Measurements from ENCODE around the gene NAA38. TPM values are rescaled to one million over a fixed set of nuclear protein-coding genes. Genes with fewer than 3 reads are reported as not detected.
A peak's percentile ranks its signal among the peaks of the same experiment; 100 is the strongest.

NAA38 gene, protein sequence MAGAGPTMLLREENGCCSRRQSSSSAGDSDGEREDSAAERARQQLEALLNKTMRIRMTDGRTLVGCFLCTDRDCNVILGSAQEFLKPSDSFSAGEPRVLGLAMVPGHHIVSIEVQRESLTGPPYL
- 100 to 1,000 TPM in 2 of 4 donors, 10 to 100 TPM in 2; 61.4 to 110 (median 102) TPM for total RNA-seq

DNA sequence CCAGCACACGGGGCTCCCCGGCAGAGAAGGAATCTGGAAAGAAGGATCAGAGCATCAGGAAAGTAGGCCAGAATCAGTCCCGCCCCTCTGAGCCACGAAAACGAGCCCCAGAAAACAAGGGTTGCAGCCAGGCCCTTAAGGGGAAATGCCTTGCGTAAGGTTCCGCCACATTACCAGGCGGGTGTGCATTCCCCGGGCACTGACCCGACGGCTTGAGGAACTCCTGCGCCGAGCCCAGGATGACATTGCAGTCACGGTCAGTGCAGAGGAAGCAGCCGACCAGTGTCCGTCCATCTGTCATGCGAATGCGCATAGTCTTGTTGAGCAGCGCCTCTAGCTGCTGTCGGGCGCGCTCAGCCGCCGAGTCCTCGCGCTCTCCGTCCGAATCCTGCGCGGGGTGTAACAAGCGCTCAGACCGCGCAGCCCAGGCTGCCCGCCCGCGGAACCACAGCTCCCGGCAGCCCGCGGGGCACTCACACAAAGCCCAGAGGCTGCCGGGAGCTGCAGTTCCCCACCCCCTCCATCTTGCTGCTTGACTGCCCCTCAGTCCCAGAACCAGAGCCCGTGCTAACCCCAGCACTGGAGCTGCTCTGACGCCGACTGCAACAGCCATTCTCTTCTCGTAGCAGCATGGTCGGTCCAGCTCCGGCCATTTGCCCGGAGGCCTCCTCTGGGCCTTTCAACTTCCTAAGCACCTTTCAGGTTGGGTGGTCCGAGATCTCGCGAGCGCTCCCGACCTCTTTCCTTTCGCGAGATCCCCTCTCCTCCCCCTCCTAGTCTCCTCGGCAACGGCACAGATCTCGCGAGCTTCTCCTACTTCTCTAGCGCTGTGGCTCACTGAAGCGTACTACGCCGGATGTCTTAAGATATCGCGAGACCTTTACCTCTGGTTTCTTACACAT lies at the start of gene NAA38:
Gene NAA38 (minus strand): TSS at position 749 of the 902 bp plus-strand sequence. CDS start 96 bp downstream, at position 653.
- peak; percentile 99 for DNase-seq (ENCODE audit: extremely low spot score)
- Histone ChIP-seq H3K4me1 (peaks cover 38 to 53% (median 47%) of the 10 kb centered on the region in 4 donors), H3K36me3 (peaks cover 13 to 35% (median 29%) of the 10 kb centered on the region in 4 donors), H3K27me3 (no peaks in the 10 kb centered on the region), H3K9me3 (no peaks in the 10 kb centered on the region), H3K27ac (replicated peaks in 1 of 4) (peak within 1 kb of the TSS; percentile 91 to 95 (median 94)), H3K4me3 (peak within 1 kb of the TSS; percentile 69 to 76 (median 74))
- intact Hi-C loops (cut with DNase I) = no loop called here
- TF ChIP-seq POLR2A (IDR thresholded peaks at IDR 0.05; ENCODE audit: low read depth) = peak; percentile 39
- TF ChIP-seq EP300 (IDR thresholded peaks at IDR 0.05) = no peak
- TF ChIP-seq, protein P1, sequence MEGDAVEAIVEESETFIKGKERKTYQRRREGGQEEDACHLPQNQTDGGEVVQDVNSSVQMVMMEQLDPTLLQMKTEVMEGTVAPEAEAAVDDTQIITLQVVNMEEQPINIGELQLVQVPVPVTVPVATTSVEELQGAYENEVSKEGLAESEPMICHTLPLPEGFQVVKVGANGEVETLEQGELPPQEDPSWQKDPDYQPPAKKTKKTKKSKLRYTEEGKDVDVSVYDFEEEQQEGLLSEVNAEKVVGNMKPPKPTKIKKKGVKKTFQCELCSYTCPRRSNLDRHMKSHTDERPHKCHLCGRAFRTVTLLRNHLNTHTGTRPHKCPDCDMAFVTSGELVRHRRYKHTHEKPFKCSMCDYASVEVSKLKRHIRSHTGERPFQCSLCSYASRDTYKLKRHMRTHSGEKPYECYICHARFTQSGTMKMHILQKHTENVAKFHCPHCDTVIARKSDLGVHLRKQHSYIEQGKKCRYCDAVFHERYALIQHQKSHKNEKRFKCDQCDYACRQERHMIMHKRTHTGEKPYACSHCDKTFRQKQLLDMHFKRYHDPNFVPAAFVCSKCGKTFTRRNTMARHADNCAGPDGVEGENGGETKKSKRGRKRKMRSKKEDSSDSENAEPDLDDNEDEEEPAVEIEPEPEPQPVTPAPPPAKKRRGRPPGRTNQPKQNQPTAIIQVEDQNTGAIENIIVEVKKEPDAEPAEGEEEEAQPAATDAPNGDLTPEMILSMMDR (IDR thresholded peaks at IDR 0.05) = peak; percentile 46 to 67 (median 55)
- TF ChIP-seq POLR2AphosphoS5 (IDR thresholded peaks at IDR 0.05) = peak; percentile 88 to 91
- under 1% methylated on average over 49 of the region's 64 CpGs for WGBS

DNA sequence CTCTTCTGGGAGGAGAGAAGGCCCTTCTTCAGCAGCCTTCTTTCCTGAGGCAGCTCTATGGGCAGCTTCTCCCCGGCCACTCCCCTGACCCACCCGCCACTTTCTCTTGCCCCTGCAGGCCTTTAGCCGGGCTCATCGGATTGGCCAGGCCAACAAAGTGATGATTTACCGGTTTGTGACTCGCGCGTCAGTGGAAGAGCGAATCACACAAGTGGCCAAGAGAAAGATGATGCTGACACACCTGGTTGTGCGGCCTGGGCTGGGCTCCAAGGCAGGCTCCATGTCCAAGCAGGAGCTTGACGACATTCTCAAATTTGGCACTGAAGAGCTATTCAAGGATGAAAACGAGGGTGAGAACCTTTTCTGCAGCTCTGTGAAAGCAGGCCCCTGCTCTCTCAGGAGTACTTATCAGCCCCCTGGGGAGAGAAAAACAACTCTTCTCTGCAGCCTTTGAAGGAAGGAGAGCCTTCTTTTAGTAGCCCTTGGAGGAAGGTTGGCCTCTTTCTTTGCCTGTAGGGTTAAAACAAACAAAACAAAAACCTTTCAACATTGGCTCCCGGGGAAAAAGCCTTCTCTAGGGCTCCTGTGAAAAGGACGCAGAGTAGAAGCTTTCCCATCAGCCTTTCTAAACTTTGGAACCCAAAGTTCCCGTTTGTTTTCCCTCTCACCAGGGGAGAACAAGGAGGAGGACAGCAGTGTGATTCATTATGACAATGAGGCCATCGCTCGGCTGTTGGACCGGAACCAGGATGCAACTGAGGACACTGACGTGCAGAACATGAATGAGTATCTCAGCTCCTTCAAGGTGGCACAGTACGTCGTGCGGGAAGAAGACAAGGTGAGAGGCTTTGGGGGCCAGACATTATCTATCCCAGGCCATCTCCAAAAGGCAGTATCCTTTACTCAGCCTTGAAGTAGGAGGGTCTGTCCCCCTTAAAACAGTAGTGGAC lies 46.1 kb upstream of the NAA38 start:
- DNase-seq (ENCODE audit: extremely low spot score) = no peak
- H3K36me3 ChIP-seq = peaks cover 53 to 100% (median 97%) of the 10 kb centered on the region in 4 donors
- intact Hi-C loops (cut with DNase I) = no loop called here

DNA sequence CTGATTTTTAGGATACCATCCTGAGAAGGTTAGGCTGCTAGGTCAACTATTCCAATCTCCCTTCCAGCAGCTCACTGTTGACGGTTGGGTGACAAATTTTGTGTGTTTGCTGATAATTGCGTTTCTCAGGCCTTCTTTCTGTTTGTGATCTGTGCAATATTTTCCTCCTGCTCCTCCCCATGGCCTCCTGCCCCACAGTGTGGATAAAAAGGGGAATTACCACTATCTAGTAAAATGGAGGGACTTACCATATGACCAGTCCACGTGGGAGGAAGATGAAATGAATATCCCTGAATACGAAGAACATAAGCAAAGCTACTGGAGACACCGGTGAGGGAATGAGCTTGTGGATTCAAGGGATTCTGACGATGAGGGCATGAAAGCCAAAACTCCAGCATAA lies 40.4 kb upstream of the NAA38 start:
- Histone ChIP-seq H3K36me3 (peaks cover 36 to 100% (median 84%) of the 10 kb centered on the region in 4 donors), H3K4me3 (no peak overlapping the region), H3K9me3 (no peaks in the 10 kb centered on the region), H3K27ac (replicated peaks in 1 of 4) (no peak overlapping the region), H3K27me3 (no peaks in the 10 kb centered on the region), H3K4me1 (no peaks in the 10 kb centered on the region)
- 26% methylated on average over 6 of the region's 6 CpGs for WGBS
- no peak for DNase-seq (ENCODE audit: extremely low spot score)
- intact Hi-C loops (cut with DNase I) = loop anchor here (5.0 kb wide), 1 partner anchor 35 kb away; no protein-coding TSS in a partner anchor
- TF ChIP-seq POLR2AphosphoS5 (IDR thresholded peaks at IDR 0.05) = no peak
- TF ChIP-seq POLR2A (IDR thresholded peaks at IDR 0.05; ENCODE audit: low read depth) = no peak
- TF ChIP-seq EP300 (IDR thresholded peaks at IDR 0.05) = no peak
- TF ChIP-seq, protein P1 (IDR thresholded peaks at IDR 0.05) = peak; percentile 43 to 73 (median 59)

More for the DNA sequence above, 46.1 kb upstream of the NAA38 start:
- H3K27ac ChIP-seq (replicated peaks in 1 of 4) = no peak overlapping the region
- WGBS = 67% methylated on average over 22 of the region's 22 CpGs
- no peaks in the 10 kb centered on the region for H3K27me3 ChIP-seq
- H3K9me3 ChIP-seq = no peaks in the 10 kb centered on the region
- TF ChIP-seq POLR2A (IDR thresholded peaks at IDR 0.05; ENCODE audit: low read depth) (no peak), EP300 (IDR thresholded peaks at IDR 0.05) (no peak), POLR2AphosphoS5 (IDR thresholded peaks at IDR 0.05) (no peak)
- TF ChIP-seq, protein P1 (IDR thresholded peaks at IDR 0.05) = no peak
- H3K4me1 ChIP-seq = no peaks in the 10 kb centered on the region
- H3K4me3 ChIP-seq = no peak overlapping the region

DNA sequence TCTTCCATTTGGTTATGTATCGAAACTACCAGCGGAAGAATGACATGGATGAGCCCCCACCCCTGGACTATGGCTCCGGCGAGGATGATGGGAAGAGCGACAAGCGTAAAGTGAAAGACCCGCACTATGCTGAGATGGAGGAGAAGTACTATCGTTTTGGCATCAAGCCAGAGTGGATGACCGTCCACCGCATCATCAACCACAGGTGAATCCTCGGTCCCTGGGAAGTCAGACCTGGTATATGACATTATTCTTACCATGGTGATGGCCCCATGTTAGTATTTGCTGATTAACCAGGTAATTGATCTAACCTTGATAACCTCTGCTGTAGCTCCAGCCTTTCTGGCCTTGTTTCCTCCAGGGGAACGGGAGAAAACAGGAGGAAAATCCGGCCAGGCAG lies 39.7 kb upstream of the NAA38 start:
- no peaks in the 10 kb centered on the region for H3K9me3 ChIP-seq
- H3K4me3 ChIP-seq = no peak overlapping the region
- 82% methylated on average over 13 of the region's 13 CpGs for WGBS
- TF ChIP-seq, protein P1 (IDR thresholded peaks at IDR 0.05) = no peak
- TF ChIP-seq POLR2AphosphoS5 (IDR thresholded peaks at IDR 0.05) = no peak
- no peak for TF ChIP-seq EP300 (IDR thresholded peaks at IDR 0.05)
- TF ChIP-seq POLR2A (IDR thresholded peaks at IDR 0.05; ENCODE audit: low read depth) = no peak
- H3K27ac ChIP-seq (replicated peaks in 1 of 4) = no peak overlapping the region
- no peak for DNase-seq (ENCODE audit: extremely low spot score)
- no peaks in the 10 kb centered on the region for H3K27me3 ChIP-seq
- intact Hi-C loops (cut with DNase I) = loop anchor here (5.0 kb wide), 1 partner anchor 35 kb away; no protein-coding TSS in a partner anchor
- H3K36me3 ChIP-seq = peaks cover 36 to 99% (median 78%) of the 10 kb centered on the region in 4 donors
- no peaks in the 10 kb centered on the region for H3K4me1 ChIP-seq

Measured in esophagus muscularis mucosa (tissue), 4 donors.